ENCODE data around the gene NEB.

Gene NEB

DNA sequence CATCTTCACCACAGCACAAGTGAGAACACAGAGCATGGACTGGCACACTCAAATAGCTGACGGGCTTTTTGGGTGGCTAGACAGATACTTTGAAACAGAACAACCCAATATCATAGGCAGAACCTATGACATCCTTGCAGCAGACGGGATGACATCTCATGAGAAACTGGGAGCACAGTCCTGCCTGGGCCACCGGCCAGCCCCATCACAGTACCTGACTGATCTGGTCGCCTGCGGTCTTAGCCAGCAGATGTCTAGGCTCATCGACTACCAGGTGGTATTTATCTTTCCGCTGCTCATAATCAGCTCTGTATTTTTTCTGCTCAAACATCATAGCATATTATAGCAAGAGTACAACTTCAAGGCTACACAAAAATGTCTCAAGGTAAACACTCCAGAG lies 200.3 kb downstream of the NEB start:
- no peak for DNase-seq

DNA sequence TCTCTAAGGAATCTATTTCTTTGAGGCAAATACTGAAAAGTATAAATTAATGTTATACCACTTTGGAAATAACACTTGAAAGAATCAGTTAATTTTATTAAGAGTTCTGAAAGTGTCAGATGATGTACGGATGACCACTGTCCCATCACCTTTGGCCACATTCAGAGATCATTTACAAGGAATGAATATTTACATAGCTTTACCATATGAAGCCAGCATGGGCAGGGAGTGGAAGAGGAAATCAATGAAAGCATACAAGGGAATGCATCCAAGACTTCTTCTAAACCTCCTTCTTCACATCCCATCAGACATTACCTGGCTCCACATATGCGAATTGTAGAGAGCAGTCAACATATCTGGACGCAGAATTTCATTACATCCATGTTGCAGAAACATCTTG lies 201.1 kb downstream of the NEB start:
- DNase-seq, result no peak

DNA sequence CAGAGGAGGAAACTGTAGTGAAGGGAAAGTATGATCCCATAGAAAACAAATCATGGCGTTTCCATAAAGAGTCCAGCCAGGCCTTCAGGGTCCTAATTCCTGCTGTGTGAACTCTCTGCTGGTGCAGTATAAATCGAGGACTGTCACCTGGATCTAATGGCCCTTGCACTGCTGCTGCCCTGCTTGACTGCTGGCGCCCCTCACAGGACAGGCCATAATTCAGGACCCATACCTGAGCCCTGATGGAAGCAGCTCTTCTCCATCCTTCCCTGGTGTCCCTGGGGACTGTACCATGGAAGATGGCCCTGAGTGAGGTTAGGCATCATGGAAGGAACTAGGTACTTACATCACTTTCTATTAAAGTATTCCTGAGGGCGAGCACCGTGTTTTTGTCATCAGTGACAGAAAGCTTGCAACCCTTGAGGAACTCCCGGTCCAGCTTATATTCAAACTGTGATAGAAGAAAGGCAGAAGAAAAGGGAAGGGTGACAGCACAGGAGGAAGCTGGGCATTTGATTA lies 207.6 kb downstream of the NEB start:
- DNase-seq, result no peak

DNA sequence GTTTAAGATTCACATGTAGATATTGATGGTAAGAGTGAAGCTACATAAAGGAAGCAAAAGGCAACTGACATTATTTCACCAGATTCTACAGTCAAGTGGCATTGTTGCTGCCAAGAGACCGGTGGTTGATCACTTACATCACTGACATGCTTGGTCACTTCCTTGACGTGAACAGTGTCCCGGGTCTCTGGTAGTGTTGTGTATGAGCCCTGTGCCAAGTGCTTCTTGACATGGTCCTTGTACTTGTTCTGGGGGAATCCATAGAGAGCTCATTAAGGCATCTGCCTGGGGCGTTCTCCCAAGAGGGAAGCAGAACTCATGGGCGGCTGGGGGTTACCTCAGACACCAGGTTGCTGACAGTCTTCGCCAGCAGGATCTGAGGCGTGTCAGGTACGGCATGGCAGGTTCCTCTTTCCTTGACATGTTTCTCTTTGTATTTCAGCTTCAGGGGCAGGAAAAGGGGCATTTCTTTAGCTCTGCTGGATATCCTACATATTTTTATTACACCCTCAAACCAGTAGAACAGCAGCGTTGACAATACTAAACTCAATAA lies 208.4 kb downstream of the NEB start:
- DNase-seq, result no peak

DNA sequence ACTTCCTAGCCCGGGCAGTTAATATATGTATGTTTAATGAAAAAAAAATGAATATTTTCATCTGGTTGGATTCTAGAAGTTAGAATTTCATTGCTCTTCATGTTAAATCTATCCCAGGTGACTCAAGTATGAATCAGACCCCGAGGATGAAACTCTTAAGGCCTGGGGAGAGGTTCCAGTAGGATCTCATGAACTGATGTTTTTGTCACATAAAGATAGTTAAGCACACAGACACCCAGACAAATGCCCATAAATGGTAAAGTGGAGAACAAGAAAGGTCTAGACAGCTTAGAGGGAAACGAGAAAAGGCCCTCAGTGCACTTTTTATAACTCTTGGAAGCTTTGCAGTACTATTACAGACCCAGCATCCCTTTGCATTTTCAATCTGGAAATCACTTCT lies 210.4 kb downstream of the NEB start:
- no peak for DNase-seq

DNA sequence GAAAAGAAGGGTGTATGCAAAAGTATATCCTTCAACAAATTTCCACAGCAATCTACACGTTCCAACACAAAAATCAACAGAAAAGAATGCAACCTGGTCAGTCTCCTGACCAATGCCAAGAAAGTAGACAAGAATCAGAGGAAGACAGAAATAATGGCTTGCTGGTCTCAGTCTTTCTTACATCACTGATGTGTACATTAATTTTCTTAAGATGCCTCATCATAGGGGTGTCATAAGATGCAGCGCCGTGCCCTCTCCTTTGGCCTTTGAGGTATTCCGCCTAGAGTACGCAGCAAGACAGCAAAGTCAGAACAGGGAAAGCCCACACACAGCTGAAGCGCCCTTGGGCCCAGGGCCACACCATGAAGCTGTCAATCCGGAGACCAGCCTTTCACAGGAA lies 211.7 kb downstream of the NEB start:
- no peak for DNase-seq

DNA sequence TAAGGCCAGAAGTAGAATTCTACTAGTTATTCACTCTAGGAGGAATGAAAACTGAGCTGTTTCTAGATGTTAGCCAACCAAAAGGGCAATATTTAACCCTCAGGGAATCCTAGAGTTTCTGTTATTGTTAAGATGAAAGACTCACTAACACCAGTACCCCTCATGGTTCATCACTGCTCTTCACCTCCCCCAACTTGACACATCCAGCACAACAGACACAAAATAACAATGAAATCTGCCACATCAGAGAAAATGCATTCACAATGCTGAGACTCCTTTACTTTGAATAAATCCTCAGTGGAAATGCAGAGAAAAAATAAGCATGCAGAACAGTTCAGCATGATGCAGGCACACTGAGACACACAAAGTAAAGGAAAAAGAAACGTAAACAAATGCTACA lies 213.3 kb downstream of the NEB start:
- DNase-seq, result no peak

DNA sequence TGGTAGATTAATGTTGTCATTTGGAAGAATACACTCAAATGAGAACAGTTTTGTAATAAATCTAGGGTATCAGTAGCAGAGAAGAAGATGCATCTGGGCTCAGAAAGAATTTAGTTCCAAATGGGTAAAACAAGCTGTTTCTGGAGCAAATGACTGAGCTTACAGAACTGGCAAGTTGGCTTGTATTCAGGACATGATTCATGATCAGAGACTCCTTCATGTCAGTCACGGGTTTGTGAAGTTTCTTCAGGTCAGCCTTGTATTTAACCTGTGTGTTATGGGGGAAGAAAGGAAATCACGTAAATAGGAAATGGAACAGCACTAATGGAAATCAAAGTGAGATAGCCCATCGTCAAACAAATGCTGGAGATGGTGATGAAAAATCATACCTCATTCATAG lies 215.5 kb downstream of the NEB start:
- no peak for DNase-seq

DNA sequence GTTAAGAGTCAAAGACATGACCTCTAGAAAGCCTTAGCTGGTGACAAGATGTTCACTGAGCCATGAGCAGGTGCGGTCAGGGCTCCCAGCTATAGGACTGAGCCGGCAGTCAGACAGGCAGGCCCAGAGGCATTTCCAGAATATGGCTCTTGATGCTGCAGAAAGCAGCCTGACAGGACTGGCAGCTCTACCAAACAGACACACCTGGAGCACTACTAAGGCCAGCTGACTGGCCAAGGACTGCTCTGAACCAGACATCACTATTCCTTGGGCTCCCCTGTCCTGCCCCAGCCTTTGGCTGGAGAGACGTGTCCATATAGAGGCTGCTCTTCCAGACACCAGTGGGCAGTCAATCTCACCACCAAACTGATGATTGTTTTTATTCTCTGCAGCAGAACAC lies 225.8 kb downstream of the NEB start:
- no peak for DNase-seq

DNA sequence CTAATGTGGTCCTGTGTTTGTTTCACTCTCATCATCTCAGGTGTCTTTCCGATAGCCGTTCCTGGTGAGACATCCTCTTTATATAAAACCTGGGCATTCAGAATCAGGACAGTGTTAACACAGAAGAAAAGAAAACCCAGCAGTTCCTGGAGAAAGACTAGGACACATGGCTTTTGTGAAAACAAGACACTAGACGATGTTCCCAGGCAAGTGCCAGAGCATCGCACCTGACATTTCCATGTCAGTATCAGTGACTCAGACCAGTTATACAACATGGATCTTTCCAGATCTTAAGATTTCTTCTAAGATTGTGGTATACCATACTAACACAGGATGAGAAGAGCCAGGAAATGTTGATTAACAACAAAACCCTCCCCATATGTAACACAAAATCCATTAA lies 228.1 kb downstream of the NEB start:
- DNase-seq, result no peak

DNA sequence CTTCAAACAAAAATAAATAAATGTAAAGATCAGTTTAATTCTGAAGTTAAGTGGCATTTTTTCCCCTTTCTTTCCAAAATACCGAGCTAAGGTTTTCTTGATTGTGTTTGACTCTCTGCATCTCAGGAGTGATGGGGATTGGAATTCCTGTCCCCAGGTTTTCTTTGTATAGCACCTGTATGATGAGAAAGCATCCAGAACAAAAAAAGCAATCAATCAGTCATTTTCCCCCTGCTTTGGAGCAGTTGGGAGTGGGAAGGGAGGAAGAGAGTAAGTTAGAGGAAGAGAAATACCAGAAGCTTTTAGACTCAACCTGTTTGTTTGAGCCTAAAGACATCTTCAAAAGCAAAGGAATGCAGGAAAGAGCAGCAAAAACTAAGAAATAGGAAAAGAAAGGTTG lies 236.1 kb downstream of the NEB start:
- DNase-seq, result no peak

DNA sequence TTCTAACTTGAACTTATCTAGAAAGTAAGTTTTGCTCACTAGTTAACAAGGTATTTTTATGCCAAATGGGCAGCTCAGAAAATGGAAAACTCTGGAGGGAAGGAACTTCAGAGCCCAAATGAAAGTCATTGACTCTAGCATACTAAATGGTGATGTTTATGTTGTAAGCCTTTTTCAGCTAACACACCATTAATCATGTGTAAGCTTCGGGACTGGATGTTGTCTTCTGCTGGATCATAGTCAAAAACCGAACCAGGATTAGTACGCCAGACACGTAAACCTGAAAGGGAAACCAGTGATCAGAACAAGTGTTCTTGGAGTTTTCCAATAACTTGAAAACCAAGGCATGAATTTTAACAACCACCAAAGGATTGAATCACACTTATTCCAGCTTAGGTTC lies 242.8 kb downstream of the NEB start:
- DNase-seq, result no peak

DNA sequence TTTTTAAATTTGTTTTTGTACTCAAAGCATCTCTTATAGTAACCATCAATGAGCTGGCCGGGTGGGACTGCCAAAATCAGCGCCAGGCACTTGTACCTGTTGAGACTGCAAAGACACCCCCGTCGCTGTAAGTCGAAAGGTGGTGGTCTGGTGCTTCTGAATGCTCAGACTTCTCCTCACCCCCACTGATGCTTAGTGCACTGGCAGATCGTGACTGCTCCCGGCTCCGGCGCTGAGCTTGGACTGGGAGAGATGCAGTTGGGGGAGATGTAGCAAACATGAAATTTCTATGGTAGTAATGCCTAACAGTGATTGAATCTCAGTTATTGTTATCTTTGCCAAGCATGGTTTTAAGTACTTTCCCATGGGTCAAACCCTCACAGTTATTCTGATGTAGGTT lies 244.0 kb downstream of the NEB start:
- no peak for DNase-seq

DNA sequence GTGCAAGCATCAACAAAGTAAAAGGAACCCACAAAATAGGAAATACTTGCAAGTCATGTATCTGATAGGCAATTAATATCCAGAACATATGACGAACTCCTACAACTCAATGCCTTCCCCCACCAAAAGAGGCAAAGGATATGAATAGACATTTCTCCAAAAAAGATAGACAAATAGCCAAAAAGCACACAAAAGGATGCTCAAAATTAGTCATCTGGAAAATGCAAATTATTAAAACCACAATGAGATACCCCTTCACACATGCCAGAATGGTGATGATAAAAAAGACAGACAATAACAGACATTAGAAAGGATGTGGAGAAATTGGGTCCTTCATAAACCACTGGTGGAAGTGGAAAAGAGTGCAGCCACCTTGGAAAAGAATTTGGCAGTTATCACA lies 248.2 kb downstream of the NEB start:
- DNase-seq, result no peak

DNA sequence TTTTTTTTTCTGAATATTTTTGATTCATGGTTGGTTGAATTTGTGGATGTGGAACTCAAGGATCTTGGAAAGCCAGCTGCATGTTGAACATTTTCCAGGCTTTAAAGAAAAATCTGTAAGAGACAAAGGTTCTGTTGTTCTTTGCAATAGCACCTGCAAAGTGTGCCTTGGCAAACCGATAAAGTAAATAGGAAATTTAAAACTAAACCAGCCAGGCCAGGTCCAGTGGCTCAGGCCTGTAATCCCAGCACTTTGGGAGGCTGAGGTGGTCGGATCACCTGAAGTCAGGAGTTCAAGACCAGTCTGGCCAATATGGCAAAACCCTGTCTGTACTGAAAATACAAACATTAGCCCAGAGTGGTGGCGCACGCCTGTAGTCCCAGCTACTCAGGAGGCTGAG lies 250.2 kb downstream of the NEB start:
- DNase-seq, result no peak

DNA sequence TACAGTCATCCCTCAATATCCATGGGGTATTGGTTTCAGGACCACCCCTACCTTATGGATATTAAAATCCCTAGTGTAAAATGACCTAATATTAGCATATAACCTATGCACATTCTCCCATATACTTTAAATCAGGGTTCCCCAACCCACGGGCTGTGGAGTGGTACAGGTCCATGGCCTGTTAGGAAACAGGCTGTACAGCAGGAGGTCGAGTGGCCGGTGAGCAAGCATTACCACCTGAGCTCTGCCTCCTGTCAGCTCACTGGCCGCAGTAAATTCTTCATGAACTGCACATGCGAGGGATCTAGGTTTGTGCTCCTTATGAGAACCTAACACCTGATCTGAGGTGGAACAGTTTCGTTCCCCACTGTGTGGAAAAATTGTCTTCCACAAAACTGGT lies 250.7 kb downstream of the NEB start:
- DNase-seq, result no peak

DNA sequence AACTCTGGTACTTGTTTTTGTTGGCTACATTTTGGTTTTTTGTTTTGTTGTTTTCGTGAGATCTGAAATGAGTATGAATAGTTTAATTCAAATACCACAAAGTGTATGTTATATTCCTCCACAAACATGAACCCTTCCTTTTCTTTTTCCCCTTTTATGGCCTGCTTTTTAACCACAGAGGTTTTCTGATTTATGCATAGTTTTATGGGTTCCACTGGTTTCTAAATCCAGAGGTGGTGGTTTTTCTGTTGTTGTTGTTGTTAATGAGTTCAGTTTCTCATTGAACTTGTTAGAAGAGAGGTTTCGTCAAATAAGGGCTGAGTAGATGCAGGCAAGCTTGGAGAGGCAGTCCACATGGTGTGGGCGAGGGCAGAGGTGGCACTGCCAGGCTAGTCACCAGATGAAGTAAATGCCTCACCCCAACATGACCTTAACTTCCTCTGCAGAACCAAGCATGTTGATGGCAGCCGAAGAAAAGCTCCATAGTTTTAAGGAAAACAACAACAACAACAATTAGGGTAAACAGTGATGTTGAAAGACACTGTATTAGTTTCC lies 252.0 kb downstream of the NEB start:
- no peak for DNase-seq

DNA sequence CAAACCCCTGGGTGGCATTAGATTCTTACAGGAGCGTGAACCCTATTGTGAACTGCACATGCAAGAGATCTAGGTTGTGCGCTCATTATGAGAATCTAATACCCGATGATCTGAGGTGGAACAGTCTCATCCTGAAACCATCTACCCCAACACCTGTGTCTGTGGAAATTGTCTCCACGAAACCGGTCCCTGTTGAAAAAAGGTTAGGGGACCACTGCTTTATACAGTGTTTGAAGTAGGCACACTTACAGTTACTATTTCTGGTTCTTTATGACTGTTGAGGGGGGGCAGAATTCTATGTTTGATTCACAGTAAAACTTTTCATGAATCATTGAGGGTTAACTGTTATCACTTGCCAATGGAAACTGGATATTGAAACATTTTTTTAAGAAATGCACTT lies 252.5 kb downstream of the NEB start:
- DNase-seq, result no peak

DNA sequence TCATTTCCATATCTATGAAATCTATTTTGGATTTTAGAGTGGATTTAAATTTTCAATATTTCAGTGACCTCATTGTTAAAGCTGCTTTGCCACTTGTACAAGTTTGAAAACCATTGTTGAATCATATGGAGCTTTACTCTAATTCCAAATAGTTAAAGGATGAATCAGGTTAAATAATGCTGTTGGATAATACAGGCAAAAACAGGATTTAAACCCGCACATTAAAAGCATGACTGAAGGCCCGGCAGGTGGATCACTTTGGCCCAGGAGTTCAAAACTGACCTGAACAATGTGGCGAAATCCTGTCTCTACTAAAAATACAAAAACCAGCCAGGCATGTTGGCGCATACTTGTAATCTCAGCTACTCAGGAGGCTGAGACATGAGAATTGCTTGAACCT lies 256.3 kb downstream of the NEB start:
- no peak for DNase-seq

DNA sequence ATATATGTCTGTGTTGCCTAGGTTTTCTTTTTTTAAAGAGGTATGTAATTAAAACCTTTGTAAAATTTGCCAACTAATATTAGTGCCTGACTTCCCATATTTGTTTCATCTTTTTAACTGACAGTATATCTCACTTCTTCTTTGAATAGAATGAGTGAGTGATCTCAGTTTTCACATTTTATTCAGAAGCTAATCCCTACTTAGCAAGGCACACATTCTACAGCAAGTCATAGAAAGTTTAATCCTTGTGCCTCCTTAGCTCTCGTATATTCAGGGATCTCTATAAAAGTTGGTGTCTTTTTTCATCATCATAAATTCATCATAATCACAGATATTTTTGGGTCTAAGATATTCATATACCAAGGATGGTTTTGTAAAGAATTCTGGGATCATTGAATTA lies 258.0 kb downstream of the NEB start:
- no peak for DNase-seq

DNA sequence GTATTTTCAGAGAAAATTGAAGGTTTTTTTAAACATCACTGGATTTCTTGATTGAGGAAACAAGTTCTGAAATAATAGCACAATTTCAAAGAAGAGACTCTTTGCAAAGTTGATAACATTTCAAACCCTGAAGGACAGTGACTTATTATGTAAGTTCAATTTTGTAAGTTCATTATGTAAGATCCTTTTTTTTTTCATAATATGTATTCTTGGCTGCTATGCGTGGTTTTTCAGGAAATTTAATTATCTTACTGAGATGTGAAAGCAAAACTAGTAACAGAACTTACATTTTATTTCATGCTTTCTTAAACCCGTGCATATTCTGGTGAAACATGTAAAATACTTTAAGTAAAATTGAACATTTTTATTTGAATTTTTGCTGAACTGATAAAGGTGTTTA lies 259.2 kb downstream of the NEB start:
- no peak for DNase-seq

DNA sequence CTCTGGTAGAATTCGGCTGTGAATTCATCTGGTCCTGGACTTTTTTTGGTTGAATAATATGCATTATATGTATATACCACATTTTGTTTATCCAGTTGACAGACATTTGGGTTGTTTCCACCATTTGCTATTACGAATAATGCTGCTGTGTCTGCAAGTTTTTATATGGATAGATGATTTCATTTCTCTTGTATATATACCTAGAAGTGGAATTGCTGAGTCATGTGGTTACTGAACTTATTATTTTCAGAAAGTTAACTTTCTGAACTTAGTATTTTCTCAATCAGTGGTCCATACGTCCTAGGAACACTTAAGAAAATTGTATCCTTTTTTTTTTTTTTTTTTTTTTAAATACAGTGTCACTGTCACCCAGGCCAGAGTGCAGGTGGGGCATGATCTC lies 261.3 kb downstream of the NEB start:
- DNase-seq, result no peak

DNA sequence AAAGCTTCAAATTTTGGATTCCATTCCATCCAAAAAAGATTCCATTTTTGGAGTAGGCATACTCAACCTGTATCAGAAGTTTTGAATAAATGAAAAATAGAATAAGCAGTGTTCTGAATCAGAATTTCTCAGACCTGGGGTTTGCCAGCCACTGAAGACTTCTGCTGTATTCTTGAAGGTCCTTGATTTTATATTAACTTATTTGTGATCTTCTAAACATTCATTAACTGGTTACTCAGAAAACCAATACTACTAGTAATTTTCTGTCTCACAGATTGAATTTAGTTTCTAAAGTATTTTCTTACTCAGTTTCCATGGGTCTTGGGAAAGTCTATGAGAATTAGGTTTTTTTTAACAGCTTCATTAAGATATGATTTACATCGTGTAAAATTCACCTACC lies 263.7 kb downstream of the NEB start:
- no peak for DNase-seq

DNA sequence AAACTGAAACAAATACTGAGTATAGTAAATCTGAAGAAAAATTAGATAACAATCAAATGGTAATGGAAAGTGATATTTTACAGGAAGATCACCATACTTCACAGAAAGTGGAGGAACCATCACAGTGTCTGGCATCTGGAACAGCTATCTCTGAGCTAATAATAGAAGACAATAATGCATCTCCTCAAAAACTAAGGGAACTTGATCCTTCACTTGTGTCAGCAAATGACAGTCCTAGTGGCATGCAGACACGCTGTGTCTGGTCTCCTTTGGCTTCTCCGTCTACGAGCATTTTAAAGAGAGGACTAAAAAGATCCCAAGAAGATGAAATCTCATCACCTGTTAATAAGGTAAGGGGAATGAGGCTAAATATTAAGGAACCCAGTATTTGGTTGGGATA lies 268.5 kb downstream of the NEB start:
- no peak for DNase-seq

DNA sequence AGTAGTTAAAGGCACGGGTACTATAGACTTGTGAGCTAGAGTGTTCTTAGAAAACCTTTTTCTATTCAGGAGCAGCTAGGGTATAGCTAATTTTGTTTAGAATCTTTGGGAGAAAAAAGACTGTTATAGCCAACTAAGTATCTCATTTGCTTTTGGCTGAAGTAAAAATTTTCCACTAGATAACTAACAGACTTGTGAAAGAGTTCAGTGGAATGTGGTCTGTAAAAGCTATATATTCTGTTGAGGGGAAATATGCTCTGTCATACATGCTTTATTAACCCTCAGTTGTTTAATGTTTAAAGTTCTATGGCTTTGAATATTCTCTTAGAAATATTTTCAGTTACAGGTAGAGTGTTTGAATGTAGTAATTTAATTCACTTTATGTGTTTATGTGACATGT lies 274.9 kb downstream of the NEB start:
- DNase-seq, result no peak

DNA sequence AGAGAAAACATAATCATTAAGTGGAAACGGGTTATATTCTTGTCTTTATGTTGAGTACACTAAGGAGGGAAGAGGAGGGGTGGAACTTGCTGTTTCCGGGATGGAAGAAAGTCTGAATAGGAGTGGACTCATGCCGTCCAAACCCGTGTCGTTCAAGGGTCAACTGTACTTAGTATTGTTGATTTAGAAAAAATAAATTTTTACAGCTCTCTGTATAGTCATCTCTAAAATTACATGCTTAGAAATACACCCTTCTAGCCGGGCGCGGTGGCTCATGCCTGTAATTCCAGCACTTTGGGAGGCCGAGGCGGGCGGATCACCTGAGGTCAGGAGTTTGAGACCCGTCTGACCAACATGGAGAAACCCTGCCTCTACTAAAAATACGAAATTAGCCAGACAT lies 295.1 kb downstream of the NEB start:
- DNase-seq, result no peak

Measured in CD4-positive, alpha-beta T cell treated with Interleukin-21 for 1 hour (primary cell).